GM19351 (cell line): ENCODE data around the gene NYAP2.

Experiments
- ATAC-seq: cut with Tn5 transposase; IDR thresholded peaks from one replicate; pipeline ENCODE4 v1.9.1; 2021; ENCODE audit warnings: mild to moderate bottlenecking, moderate library complexity; ENCODE audit not compliant: unreplicated experiment

NYAP2 gene

GRCh38 chr2:225425284-225425683 lies 25.8 kb downstream of the NYAP2 start:
- no peak for ATAC-seq

GRCh38 chr2:225428360-225428759 lies 28.9 kb downstream of the NYAP2 start:
- ATAC-seq: no peak

- no peak for ATAC-seq
Measured at GRCh38 chr2:225429717-225430116, 30.2 kb downstream of the NYAP2 start.

- no peak for ATAC-seq
Measured at GRCh38 chr2:225431105-225431863, 31.8 kb downstream of the NYAP2 start.

GRCh38 chr2:225434014-225434413 lies 34.5 kb downstream of the NYAP2 start:
- ATAC-seq: no peak

- ATAC-seq: no peak
Measured at GRCh38 chr2:225437319-225437718, 37.8 kb downstream of the NYAP2 start.

GRCh38 chr2:225438248-225438647 lies 38.7 kb downstream of the NYAP2 start:
- no peak for ATAC-seq

GRCh38 chr2:225452677-225453076 lies 53.2 kb downstream of the NYAP2 start:
- ATAC-seq: no peak

GRCh38 chr2:225454412-225454811 lies 54.9 kb downstream of the NYAP2 start:
- no peak for ATAC-seq

- ATAC-seq: no peak
Measured at GRCh38 chr2:225456619-225457260, 57.2 kb downstream of the NYAP2 start.

- no peak for ATAC-seq
Measured at GRCh38 chr2:225457482-225457881, 58.0 kb downstream of the NYAP2 start.

- ATAC-seq: peak; percentile 81
Measured at GRCh38 chr2:225458431-225459117, 59.1 kb downstream of the NYAP2 start.

- no peak for ATAC-seq
Measured at GRCh38 chr2:225462417-225462816, 62.9 kb downstream of the NYAP2 start.

GRCh38 chr2:225462945-225463344 lies 63.4 kb downstream of the NYAP2 start:
- no peak for ATAC-seq

- no peak for ATAC-seq
Measured at GRCh38 chr2:225463449-225463848, 63.9 kb downstream of the NYAP2 start.

GRCh38 chr2:225464346-225465025 lies 65.0 kb downstream of the NYAP2 start:
- peak; percentile 73 for ATAC-seq

GRCh38 chr2:225465827-225466226 lies 66.3 kb downstream of the NYAP2 start:
- ATAC-seq: no peak

- no peak for ATAC-seq
Measured at GRCh38 chr2:225466891-225467604, 67.5 kb downstream of the NYAP2 start.

- no peak for ATAC-seq
Measured at GRCh38 chr2:225468131-225468530, 68.6 kb downstream of the NYAP2 start.

GRCh38 chr2:225471039-225471438 lies 71.5 kb downstream of the NYAP2 start:
- ATAC-seq: no peak

GRCh38 chr2:225471482-225471881 lies 72.0 kb downstream of the NYAP2 start:
- ATAC-seq: no peak
